Measurements from ENCODE around the gene HTT. TPM values are rescaled to one million over a fixed set of nuclear protein-coding genes. Genes with fewer than 3 reads are reported as not detected.

Gene HTT
- total RNA-seq, 1 experiment from 2014 or later: 37.4 TPM

DNA sequence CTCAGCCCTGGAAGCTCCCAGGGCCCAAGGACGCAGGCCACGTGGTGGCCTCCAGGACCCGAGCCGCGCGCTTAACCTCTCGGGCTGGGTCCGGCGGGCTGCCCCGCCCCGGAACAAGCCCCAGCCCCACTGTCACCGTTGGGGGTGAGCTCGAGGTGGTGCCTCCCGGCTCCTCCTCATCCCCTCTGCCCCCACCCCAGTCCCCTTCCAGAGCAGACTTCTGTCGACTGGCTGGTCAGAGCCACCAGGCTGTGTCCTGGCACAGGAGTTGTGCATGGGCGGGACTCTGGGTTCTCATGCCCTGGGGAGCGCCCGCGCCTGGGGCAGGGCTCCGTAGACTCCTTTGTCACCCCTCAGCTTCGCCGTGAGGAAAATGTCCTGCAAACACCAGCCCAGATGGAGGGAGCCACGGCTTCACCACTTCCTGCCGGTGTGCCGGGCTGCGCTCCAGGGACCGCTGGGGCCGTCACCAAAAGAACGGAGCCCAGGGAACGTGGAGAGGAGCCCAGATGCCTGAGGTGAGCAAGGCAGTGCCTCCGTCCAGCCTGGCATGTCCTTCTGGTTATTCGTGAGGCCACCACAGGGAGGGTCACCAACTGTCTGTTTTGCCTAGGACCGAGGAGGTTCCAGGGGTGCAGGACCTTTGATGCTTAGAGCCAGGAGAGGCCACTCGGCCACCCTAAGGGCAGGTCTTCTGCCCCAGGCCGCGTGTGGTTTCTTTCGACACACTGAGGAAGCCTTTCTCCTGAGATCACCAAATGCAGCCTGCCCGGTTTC, 211.3 kb downstream of the HTT start:
- RAD21 ChIA-PET (ENCODE audit: low non-redundant PET in 1 of 2, low total read pairs in 2 of 2, uncharacterized antibody in 2 of 2, unreplicated experiment in 2 of 2): no interaction called here
- Histone ChIP-seq H3K4me2 (ENCODE audit: low read length) (no peak overlapping the region), H3K79me2 (ENCODE audit: insufficient read depth, low read length) (no peaks in the 10 kb centered on the region), H3K27me3 (ENCODE audit: insufficient read depth, low read length) (no peaks in the 10 kb centered on the region), H3K9ac (ENCODE audit: low read length) (no peak overlapping the region), H3K4me1 (ENCODE audit: control insufficient read depth in 1 of 2, insufficient read depth in 2 of 2, low read length in 2 of 2) (peaks cover under 1 to 1% of the 10 kb centered on the region in 2 experiments; a peak in 3 of 4 replicates), H3K36me3 (ENCODE audit: control insufficient read depth in 1 of 2, insufficient read depth in 2 of 2, low read length in 2 of 2) (no peaks in the 10 kb centered on the region), H3K4me3 (replicated peaks in 1 of 2; ENCODE audit: low read depth in 1 of 2, low read length in 2 of 2) (no peak overlapping the region), H3K9me2 (ENCODE audit: insufficient read depth) (no peaks in the 10 kb centered on the region), H3K9me3 (ENCODE audit: control insufficient read depth in 1 of 2, insufficient read depth in 1 of 2, low read depth in 1 of 2, low read length in 2 of 2) (no peaks in the 10 kb centered on the region), H3K27ac (ENCODE audit: low read depth, low read length) (no peak overlapping the region), H4K20me1 (ENCODE audit: insufficient read depth) (no peaks in the 10 kb centered on the region), H2AFZ (ENCODE audit: low read depth, low read length, poor library complexity, severe bottlenecking) (no peak overlapping the region)
- CTCF ChIA-PET: no interaction called here
- no TSS peak for BruUV-seq (replicated peaks)
- POLR2A ChIA-PET: no interaction called here
- DNase-seq (ENCODE audit: low read depth, low spot score) (no peak), ATAC-seq (no peak)
- intact Hi-C loops (cut with micrococcal nuclease): no loop called here
- TF ChIP-seq SIN3A (IDR thresholded peaks at IDR 0.05; ENCODE audit: low read depth) (no peak), POLR2AphosphoS5 (IDR thresholded peaks at IDR 0.05; ENCODE audit: low read depth, low read length) (no peak), FOSL1 (IDR thresholded peaks at IDR 0.05; ENCODE audit: low read depth) (no peak), SP1 (IDR thresholded peaks at IDR 0.05; ENCODE audit: low read depth) (no peak), CBX3 (IDR thresholded peaks at IDR 0.05; ENCODE audit: low read depth) (no peak), JUND (IDR thresholded peaks at IDR 0.05) (no peak), ZFX (IDR thresholded peaks at IDR 0.05) (no peak), EZH2 (IDR thresholded peaks at IDR 0.05) (no peak), POLR2A (IDR thresholded peaks at IDR 0.05; ENCODE audit: borderline replicate concordance, extremely low read depth, insufficient read depth, insufficient read length) (no peak), EZH2phosphoT487 (IDR thresholded peaks at IDR 0.05; ENCODE audit: borderline replicate concordance) (no peak), SRF (IDR thresholded peaks at IDR 0.05; ENCODE audit: low read depth) (no peak), EGR1 (IDR thresholded peaks at IDR 0.05; ENCODE audit: low read depth) (no peak), CEBPB (IDR thresholded peaks at IDR 0.05; ENCODE audit: low read depth) (no peak), ELF1 (IDR thresholded peaks at IDR 0.05; ENCODE audit: borderline replicate concordance, low read depth) (no peak), YY1 (IDR thresholded peaks at IDR 0.05; ENCODE audit: extremely low read depth, insufficient replicate concordance, low read depth, low read length) (no peak), RAD21 (IDR thresholded peaks at IDR 0.05; ENCODE audit: low read depth) (no peak)
- TF ChIP-seq, protein P1, sequence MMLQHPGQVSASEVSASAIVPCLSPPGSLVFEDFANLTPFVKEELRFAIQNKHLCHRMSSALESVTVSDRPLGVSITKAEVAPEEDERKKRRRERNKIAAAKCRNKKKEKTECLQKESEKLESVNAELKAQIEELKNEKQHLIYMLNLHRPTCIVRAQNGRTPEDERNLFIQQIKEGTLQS (IDR thresholded peaks at IDR 0.05): no peak
- TF ChIP-seq, protein P2, sequence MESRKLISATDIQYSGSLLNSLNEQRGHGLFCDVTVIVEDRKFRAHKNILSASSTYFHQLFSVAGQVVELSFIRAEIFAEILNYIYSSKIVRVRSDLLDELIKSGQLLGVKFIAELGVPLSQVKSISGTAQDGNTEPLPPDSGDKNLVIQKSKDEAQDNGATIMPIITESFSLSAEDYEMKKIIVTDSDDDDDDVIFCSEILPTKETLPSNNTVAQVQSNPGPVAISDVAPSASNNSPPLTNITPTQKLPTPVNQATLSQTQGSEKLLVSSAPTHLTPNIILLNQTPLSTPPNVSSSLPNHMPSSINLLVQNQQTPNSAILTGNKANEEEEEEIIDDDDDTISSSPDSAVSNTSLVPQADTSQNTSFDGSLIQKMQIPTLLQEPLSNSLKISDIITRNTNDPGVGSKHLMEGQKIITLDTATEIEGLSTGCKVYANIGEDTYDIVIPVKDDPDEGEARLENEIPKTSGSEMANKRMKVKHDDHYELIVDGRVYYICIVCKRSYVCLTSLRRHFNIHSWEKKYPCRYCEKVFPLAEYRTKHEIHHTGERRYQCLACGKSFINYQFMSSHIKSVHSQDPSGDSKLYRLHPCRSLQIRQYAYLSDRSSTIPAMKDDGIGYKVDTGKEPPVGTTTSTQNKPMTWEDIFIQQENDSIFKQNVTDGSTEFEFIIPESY (IDR thresholded peaks at IDR 0.05; ENCODE audit: extremely low read depth, insufficient replicate concordance, low read length): no peak
- TF ChIP-seq, protein P3, sequence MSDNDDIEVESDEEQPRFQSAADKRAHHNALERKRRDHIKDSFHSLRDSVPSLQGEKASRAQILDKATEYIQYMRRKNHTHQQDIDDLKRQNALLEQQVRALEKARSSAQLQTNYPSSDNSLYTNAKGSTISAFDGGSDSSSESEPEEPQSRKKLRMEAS (IDR thresholded peaks at IDR 0.05): no peak
- TF ChIP-seq, protein P4, sequence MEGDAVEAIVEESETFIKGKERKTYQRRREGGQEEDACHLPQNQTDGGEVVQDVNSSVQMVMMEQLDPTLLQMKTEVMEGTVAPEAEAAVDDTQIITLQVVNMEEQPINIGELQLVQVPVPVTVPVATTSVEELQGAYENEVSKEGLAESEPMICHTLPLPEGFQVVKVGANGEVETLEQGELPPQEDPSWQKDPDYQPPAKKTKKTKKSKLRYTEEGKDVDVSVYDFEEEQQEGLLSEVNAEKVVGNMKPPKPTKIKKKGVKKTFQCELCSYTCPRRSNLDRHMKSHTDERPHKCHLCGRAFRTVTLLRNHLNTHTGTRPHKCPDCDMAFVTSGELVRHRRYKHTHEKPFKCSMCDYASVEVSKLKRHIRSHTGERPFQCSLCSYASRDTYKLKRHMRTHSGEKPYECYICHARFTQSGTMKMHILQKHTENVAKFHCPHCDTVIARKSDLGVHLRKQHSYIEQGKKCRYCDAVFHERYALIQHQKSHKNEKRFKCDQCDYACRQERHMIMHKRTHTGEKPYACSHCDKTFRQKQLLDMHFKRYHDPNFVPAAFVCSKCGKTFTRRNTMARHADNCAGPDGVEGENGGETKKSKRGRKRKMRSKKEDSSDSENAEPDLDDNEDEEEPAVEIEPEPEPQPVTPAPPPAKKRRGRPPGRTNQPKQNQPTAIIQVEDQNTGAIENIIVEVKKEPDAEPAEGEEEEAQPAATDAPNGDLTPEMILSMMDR (IDR thresholded peaks at IDR 0.05 in 2 of 3, conservative IDR thresholded peaks at IDR 0.05 in 1 of 3; ENCODE audit: borderline replicate concordance in 1 of 3, insufficient read depth in 1 of 3, low read depth in 2 of 3, low read length in 2 of 3): no peak
